ENCODE data around the gene URB1.
"Not testable (repeated sequence)": the region's sequence is repeated elsewhere in the genome, so short reads cannot be mapped to it uniquely, and the experiment has no call there.

Gene URB1, protein sequence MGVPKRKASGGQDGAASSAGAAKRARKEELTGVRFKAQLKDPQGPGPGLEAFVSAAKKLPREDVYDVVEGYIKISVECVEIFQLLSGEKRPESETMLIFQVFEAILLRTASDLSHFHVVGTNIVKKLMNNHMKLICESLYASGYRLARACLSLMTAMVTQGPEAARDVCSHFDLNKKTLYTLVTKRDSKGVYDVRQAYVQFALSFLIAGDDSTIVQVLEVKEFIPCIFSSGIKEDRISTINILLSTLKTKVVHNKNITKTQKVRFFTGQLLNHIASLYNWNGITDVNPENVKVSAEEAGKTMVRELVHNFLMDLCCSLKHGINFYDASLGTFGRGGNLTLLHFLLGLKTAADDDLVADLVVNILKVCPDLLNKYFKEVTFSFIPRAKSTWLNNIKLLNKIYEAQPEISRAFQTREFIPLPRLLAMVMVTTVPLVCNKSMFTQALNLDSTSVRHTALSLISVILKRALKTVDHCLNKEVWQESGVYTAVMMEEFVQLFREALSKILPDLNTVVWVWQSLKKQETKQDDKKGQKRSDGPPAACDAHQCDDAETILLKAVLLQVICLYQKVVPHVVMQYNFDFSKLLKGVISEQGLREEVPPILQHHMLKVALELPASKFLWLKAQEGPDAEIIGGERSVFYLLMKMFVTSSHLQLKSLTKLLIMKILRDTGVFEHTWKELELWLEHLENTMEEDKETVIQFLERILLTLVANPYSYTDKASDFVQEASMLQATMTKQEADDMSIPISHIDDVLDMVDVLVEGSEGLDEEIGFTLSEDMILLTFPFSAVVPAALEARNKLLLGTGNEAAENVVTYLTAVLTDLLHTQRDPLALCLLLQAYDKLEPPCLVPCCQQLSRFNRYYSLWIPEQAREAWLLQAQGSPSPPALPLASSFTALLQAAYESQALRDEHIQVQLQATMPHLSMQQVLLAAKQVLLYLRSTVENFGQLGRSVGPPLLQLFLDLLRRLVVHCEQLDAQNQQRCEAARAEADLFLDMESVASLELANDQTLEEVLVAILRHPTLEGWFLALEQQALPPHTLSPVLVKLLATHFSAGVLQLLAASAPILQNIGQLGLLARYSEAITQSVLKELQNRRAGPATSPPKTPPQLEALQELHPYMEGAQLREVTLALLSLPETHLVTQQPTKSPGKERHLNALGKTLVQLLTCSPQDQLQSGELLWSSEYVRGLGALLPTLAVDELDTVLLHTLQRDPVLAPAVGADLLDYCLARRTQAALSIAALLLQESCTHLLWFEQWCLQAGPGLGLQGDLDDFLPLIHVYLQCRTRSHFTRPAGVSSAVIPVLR (N-terminal part only)

DNA sequence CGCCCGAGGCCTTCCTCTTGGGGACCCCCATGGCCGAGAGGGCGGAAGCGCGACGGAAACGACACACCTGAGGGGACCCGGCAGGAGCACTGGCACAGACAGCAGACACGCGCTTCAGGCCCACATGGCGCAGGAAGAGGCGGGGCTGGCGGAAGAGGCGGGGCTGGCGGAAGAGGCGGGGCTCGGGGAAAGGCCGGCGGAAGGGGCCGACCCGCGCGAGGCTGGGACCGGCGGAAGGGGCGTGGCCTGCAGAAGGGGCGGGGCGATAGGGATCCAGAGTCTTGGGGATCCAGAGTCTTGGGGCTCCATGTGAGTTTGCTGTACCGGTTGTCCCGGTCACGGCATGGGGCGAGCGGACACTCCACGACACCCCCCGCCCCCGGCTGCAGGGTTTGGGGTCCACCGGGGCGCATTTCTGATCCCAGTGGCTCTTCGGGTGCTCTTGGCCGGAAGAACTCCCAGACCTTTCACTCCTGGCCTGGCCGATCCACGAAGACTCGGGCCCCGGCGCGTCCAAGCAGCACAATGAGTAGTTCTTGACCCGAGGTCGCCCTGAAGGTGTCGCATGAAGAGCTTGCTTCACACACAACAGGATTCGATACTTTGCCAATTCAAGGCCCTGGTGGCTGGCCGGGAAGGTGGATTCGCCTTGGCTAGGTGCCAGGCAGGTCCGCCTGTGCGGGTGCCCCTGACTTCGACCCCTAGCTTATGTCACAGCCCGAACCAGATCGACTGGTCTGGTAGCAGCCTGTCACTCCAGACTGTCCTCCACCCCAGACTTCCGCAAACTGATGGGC is at the start of gene URB1:
TSS of gene URB1 (minus strand) at position 133 of the 797 bp plus-strand sequence. CDS start at position 31, 102 bp downstream.
- DNase-seq (ENCODE audit: insufficient read length, low spot score) (peak; percentile 94), FAIRE-seq (peak; percentile 81)

DNA sequence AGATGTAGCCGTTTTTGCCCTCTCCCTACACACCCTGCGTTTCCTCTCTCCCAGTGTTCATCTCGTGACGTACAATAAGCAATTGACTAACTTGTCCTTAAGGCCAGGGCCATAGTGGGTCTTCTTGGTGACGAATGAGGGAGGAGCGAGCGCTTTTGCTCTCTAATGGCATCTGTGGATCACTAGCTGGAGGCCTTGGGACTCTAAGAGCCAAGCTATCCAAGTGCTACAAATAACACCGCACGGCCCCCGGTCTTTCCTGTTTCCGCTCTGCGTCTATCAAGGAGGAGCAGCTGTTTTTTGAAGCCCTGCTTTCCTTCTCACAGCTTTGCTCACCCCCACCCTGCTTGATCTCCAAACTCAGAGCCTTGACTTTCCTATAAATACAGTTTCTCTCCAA is 44.9 kb upstream of the URB1 start:
- no peak for DNase-seq (ENCODE audit: insufficient read length, low spot score)

DNA sequence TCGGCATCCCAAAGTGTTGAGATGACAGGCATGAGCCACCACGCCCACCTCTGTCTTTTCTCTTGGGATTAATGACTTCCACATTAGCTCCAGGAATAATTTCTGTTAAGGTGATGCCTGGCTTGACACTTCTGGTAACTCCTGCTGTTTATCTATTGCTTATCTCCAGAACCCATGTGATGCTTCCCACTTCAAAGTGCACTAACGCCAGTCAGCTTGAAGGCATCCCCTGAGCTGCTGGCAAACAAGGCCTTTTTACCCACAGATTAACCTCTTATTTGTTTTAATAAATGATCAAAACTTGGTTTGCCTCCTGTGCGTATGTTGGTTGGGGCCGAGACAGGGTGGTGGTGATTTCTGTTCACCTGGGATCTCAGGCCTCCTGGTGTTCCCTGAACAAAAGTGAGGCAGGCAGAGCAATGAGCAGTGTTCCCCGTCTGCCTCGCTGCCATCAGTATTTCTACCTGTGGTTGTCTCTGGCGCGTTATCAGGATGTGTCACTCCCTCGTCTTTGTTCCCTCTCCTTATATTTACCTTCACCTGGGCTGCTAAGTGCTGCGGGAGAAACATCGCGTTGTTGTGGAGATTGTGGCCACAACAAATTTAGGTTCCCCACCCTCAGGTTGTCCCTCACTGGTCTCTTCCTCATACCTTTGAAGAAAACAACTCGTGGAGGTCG is 40.3 kb upstream of the URB1 start:
- not testable (repeated sequence) for FAIRE-seq; DNase-seq (ENCODE audit: insufficient read length, low spot score)

More for the DNA sequence above, 44.9 kb upstream of the URB1 start:
- no peak for FAIRE-seq

DNA sequence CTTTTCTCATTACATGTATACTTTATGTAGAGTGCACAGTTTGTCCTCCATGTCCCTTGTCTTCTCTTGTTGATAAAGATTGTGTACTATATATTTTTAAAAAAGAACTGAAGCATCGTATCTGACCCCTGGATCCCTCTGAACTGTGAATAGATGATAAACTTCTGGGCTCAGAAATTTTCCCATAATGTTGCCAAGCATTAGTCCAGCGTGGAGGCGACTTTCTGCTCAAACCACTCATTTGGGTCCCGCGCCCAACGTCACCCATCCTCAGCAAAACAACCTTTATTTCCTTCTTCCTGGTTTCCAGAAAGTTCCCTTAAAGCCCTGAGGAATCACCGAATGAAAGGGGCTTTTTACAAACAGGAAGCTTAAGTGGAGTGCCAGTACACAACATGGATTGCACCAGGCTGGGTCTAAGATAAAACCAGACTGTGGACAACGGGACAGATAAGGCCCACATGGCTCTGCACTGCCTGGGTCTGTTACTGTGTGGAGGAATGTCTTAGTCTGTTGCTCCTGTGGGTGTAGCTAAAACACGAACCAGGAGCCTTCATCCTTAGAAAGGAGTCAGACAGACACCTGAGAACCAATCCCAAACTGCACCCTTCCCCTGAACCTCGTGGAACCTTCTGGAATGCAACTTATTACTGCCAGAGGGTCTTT is 35.3 kb upstream of the URB1 start:
- no peak for FAIRE-seq
- no peak for DNase-seq (ENCODE audit: insufficient read length, low spot score)

DNA sequence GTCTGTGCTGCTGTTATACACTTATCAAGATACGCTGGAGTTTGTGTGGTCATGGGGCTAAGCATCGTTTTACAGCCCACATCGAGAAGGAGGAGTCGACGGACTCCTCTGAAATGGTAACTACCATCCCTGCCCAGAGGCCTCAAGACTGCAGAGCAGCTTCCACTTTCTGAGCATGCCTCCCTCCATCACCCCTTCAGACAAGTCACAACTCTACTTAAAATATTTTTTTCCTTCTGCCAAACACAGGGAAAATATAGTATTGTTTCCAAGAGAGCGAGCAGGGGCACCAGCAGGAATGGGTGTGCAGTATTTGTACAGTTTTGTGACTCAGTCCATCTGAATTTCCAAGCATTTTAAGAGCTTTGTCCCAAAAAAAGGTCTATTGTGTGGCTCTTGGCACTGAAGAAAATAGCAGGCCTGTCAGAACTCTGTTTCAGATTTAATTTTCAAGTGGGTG is 33.8 kb upstream of the URB1 start:
- no peak for DNase-seq (ENCODE audit: insufficient read length, low spot score)
- FAIRE-seq, result no peak

DNA sequence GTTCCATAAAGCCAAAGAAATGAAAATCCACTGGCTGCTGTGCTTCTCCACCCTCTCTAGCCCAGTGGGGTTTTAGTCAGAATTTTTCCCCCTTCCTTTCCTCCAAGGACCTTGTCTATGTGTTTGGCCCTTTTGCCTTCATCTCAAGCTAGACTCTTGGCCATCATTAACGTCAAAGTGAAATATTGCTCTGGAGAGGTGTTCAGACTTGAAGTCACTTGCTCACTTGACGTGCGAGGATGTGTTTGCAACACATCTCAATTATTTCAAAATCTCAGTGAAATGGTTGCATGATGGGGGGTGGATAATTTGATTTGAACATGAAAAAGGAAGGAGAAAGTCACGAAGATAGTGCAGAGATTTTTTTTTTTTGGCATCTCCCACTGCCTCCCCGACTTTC is 33.3 kb upstream of the URB1 start:
- FAIRE-seq, result no peak
- no peak for DNase-seq (ENCODE audit: insufficient read length, low spot score)

DNA sequence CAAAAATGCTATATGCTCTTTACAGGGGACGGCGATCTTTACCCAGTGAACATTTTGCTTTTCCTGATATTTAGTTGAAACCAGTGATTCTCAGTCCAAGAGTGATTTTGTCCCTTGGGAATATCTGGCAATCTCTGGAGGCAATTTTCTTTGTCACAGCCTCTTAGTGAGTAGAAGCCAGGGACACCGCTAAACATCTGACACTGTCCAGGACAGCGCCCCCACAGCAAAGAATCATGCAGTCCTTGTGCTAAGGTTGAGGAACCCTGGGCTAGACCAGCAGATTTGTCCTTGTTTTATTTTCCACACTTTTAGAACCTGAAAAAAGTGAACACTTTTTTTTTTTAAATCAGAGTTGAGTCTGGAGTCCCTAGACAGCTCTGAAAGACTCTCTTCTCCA is 32.8 kb upstream of the URB1 start:
- DNase-seq (ENCODE audit: insufficient read length, low spot score) (no peak), FAIRE-seq (no peak)

DNA sequence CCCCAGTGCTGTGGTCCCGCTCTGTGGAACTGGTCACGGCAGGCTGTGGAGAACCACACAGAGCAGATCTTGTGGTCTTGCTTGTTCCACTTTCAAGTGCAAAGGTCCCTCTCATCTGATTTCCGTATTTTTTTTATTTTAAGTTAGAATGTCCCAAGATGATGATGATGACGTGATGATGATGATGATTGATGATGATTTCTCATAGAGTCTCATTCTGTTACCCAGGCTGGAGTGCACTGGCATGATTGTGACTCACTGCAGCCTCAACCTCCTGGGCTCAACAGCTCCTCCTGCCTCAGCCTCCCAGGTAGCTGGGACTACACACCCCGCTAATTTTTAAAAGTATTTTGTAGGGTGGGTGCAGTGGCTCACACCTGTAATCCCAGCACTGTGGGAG is 31.9 kb upstream of the URB1 start:
- FAIRE-seq, result no peak

DNA sequence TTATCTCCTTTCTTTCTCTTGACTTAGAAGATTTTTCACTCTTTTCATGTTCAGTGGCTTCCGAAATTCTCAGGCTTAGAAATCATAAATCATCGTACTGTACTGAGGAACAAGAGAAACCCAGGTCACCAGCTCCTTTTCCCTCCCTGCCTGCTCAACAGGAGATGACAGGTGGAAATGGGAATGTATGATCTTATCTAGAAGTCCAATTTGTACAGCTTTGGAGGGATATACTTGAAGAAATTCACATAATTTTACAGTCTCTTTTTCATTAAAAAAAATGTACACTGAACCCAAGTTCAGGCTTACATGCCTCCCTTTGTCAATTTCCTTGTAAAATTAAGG is 31.4 kb upstream of the URB1 start:
- no peak for FAIRE-seq
- no peak for DNase-seq (ENCODE audit: insufficient read length, low spot score)

More for the DNA sequence above, 31.9 kb upstream of the URB1 start:
- DNase-seq (ENCODE audit: insufficient read length, low spot score), result no peak

DNA sequence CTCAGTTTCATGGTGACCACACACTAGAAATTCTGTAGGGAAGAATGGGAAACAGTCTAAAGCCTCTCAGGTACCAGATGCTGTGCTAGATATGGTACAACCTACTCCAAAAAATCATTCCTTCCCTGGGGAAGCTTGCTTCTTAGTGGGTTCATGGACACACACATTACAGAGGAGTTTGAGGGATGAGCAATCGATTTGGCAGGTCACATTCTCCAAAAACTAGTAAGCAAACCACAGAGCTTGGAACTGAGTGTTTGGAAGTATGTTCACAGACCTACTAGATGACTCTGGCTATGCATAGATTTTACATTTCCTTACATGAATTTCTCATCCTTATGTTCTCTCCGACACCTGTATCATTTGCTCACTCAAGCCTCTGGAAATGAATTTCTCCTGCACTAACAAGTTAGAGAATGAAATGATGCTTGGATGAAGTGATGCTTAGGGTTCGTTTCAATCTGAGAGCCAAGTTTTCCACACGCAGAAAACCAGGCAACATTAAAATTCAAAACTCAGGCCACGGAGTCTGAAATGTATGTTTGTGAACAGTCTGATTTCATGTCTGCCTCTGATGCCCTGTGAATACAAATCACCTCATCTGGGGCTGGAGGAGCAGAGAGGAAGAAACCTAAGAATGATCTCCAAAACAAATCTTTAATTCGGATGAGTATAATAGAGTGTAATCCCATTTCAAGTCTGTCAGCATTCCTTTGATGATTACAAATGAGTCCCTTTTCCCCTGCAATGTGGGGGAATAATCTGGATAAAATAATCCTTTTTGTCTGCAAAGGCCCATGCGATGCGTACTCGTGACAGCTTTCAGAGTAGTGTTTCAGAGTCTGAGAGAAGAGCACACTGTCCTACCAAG is 30.7 kb upstream of the URB1 start:
- no peak for FAIRE-seq
- no peak for DNase-seq (ENCODE audit: insufficient read length, low spot score)

DNA sequence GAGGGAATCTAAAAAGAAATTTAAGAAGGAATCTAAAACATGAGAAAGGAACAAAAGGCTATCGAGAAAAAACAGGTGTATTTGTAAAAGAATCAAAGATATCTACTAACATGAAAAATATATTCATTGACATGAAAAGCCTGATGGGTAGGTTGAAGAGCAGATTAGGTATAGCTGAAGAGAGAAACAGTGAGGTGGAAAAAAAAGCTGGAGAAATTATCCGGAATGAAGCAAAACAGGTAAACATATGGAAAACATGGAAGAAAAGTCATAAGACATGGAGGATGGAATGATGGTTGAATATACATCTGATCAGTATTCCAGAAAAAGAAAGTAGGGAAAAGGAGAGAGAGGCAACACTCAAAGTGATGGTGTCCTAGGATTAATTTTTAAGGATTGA is 29.3 kb upstream of the URB1 start:
- FAIRE-seq (no peak), DNase-seq (ENCODE audit: insufficient read length, low spot score) (no peak)

DNA sequence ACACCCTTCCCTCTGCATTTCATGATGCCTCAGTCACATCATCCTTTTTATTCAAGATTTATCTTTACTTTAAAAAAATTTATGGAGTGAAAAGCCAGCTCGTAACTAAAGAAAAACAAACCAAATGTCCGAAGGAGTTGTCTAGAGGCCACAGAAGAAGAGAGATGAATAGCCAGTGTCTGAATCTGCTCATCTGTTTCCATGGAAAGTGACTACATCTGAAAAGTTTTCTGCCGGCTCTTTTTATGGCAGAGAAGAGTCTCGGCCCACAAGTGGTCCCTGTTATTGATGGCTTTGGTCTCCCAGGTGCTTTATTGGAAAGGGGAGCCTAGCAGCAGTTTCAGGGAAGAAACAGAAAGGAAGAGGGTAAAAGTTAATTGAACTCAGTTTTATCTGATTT is 25.3 kb upstream of the URB1 start:
- DNase-seq (ENCODE audit: insufficient read length, low spot score) (no peak), FAIRE-seq (no peak)

DNA sequence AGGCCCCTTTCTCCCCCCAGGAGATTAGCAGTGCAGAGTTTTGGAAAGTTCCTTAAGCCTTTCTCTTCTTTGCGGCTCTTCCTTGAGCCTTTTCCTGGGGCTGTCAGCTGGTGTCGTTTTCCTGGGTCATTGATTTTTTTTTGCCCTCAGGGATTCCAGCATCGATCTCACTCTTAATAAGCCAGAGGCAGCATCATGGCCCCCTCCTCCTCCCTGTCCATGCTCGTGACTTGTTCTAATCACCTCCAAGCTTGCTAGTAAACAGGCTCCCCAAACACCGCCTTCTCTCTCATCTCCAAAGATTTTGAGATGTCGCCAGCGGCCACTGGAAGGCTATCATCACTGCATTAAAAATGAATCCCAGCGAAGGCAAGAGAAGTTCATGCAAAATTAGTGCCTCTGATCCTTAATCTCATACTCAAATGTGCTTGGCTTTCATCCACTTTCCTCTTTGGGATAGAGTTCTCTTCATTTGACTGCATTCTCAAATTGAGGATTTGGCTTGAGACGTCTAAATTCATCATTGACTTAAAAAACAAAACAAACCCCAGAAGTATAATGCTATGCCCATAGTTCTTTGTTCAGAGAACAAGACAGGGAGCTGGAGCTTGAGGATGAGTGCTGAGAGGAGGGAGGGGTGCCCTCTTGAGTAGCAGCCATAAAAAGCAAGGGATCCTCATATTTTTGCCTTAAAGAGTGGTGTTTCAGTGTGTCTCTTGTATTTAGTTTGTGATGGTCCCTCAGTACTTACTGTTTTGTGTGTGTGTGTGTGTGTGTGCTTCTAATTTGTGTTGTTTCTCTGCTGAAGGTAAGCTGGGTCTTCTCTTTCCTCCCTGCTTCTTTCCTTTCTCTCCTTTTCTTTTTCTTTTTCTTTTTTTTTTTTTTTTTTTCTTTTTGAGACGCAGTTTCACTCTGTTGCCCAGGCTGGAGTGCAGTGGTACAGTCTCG is 22.9 kb upstream of the URB1 start:
- DNase-seq (ENCODE audit: insufficient read length, low spot score), result no peak
- FAIRE-seq, result no peak

DNA sequence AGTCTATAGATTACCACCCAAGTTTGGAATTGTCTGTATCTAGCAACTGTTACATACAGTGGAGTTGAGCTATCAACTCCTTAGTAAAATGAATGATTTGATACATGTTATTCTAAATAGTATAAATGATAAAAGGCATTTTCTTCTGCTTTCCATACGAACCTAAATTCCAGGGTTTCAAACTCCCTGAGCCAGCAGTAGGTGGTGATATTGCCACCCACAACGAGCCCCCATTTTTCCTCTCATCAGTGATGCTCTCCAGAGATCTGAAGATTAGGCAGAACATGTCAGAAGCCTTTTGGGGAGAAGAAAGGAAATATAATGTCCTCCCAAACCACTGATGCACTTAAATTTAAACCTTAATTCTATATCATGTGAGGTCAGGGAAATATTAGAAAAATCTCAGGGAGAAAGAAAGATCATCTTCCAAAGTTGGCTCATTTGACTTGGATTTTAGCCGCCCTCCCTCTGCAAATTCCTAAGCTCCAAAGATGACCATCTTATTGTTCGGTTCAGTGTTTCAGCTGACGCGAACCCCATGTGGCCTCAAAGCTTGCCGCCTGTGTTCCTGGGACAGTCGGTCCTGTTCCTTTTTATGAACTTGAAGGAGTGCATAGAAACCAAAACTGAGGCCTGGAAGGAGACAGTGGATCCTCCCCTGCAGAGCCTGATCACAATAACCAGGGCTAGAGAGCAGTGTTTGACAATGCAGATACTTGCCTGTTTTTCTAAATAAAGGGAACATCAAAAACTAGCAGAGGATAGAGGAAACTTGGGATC is 22.0 kb upstream of the URB1 start:
- DNase-seq (ENCODE audit: insufficient read length, low spot score) (no peak), FAIRE-seq (no peak)

DNA sequence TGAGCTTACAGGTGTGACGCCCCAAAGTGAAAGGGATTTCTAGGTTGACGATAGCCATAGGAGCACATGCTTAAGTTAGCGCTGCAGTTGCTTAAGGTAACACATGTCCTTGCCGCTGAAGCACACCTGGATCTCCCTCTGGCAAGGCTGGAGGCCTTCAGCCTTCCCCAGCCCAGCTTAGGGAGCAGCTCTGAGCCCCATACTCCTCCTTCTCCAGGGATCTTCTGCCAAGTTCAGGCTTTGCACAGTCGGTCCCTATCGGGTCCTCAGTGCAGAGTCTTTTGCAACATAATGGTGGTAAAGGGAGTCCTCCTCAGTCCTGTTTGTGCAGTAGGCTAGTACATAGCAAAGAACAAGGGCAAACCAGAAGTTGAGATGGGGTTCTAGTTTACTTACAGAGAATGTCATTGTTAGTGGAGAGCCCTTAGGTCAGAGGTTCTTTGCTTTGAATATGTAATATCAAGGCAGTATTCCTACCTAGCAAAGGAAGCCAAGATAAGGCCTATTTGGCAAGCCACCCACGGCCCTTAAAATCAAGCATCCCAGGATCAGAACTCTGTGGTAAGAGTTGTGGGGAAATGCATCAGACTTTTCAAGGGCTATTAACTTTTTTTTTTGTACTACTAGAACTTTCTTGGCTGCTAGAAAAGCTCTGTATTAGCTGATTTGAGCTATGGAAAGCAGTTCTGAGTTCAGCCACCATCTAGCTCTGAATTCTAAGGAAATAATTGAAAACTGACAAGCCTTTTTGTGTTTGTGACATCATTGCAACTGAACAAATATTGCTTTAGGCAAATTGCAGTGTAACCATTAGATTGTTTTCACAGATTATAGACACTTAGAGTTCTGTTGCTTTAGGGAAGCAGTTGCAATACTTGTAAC is 21.1 kb upstream of the URB1 start:
- DNase-seq (ENCODE audit: insufficient read length, low spot score) (no peak), FAIRE-seq (no peak)
